Thyroid gland (tissue), 4 donors: ENCODE data around the gene CDHR3. TPM values are rescaled to one million over a fixed set of nuclear protein-coding genes. Genes with fewer than 3 reads are reported as not detected.

Source experiments
- DNase-seq, 2 donors: peaks; one replicate each; pipeline ENCODE4 v3.0.0-alpha.2; 2019
- H3K27ac ChIP-seq, 3 donors: fragments of 200-600 bp; sonication (generic); 1 replicate in 2 of 3; 2 replicates in 1 of 3; pipeline ENCODE4 v1.5.1; 2016 to 2019; ENCODE audit warnings: mild to moderate bottlenecking in 1 of 3, moderate library complexity in 1 of 3
- H3K27me3 ChIP-seq: fragments of 200-600 bp; sonication (generic); one replicate; pipeline ENCODE4 v1.5.1; 2019
- H3K36me3 ChIP-seq, 2 donors: fragments of 200-600 bp; sonication (generic); one replicate each; pipeline ENCODE4 v1.5.1; 2016 to 2019
- H3K4me1 ChIP-seq, 2 donors: fragments of 200-600 bp; sonication (generic); one replicate each; pipeline ENCODE4 v1.5.1; 2017 to 2019
- H3K4me3 ChIP-seq, 3 donors: fragments of 200-600 bp; sonication (generic); replicated peaks in 1 of 3; 1 replicate in 2 of 3; 2 replicates in 1 of 3; pipeline ENCODE4 v1.5.1; 2016; ENCODE audit warnings: mild to moderate bottlenecking in 1 of 3
- H3K9me3 ChIP-seq: fragments of 200-600 bp; sonication (generic); one replicate; pipeline ENCODE4 v1.5.1; 2017
- CTCF ChIP-seq, 6 experiments: fragments of 200-600 bp in 3 of 6; fragments of 450-650 bp in 3 of 6; sonication (generic) in 3 of 6; IDR thresholded peaks; one replicate each; pipeline ENCODE4 v1.5.1; 2016 to 2019; ENCODE audit warnings: antibody characterized with exemption in 6 of 6, mild to moderate bottlenecking in 2 of 6, inconsistent platforms in 1 of 6, moderate library complexity in 1 of 6
- POLR2A ChIP-seq, 2 donors: fragments of 450-650 bp; IDR thresholded peaks; one replicate each; pipeline ENCODE4 v1.6.1; 2017; ENCODE audit warnings: antibody characterized with exemption in 2 of 2, mild to moderate bottlenecking in 2 of 2, moderate library complexity in 1 of 2
- WGBS, 2 donors: methylation state at CpG; one replicate each; pipeline ENCODE4 v1.1.5; 2017; 5-methylcytosine and 5-hydroxymethylcytosine counted together
- intact Hi-C: fragments of 100-400 bp; cut with DNase I; formaldehyde crosslinking; loops from one replicate; pipeline ENCODE4 v1.15.1; 2023
- total RNA-seq, 4 donors: library from RNA; depleted of rRNA; stranded (reverse); fragments of >200 nt; gene quantifications; one replicate each; pipeline ENCODE4 v1.2.3, GENCODE V29; 2016

The CDHR3 gene
- total RNA-seq, 4 donors from 2014 or later = 5.8 to 8.6 (median 7.3) TPM

- Histone ChIP-seq H3K9me3 (no peaks in the 10 kb centered on the region), H3K27me3 (no peaks in the 10 kb centered on the region), H3K36me3 (no peaks in the 10 kb centered on the region), H3K4me1 (no peaks in the 10 kb centered on the region), H3K27ac (no peak overlapping the region), H3K4me3 (no peak overlapping the region)
- 76 to 88% methylated on average over 13 of the region's 13 CpGs for WGBS, 2 donors
- DNase-seq = no peak
- intact Hi-C loops = loop anchor here (10.0 kb wide), 1 partner anchor 65 kb away; the partner anchor contains the start of gene SYPL1
- TF ChIP-seq POLR2A (IDR thresholded peaks at IDR 0.05) = no peak
- no peak for TF ChIP-seq CTCF (IDR thresholded peaks at IDR 0.05)
Observed at GRCh38 chr7:106050002-106050745, 87.1 kb downstream of the CDHR3 start.

GRCh38 chr7:106050746-106051117 lies 87.7 kb downstream of the CDHR3 start:
- Histone ChIP-seq H3K27ac (no peak overlapping the region), H3K27me3 (no peaks in the 10 kb centered on the region), H3K36me3 (no peaks in the 10 kb centered on the region), H3K4me1 (no peaks in the 10 kb centered on the region), H3K4me3 (no peak overlapping the region), H3K9me3 (no peaks in the 10 kb centered on the region)
- 82 to 89% methylated on average over 5 of the region's 5 CpGs for WGBS, 2 donors
- no peak for DNase-seq
- TF ChIP-seq POLR2A (IDR thresholded peaks at IDR 0.05) (no peak), CTCF (IDR thresholded peaks at IDR 0.05) (no peak)
- intact Hi-C loops = loop anchor here (10.0 kb wide), 1 partner anchor 64 kb away; the partner anchor contains the start of gene SYPL1

DNA sequence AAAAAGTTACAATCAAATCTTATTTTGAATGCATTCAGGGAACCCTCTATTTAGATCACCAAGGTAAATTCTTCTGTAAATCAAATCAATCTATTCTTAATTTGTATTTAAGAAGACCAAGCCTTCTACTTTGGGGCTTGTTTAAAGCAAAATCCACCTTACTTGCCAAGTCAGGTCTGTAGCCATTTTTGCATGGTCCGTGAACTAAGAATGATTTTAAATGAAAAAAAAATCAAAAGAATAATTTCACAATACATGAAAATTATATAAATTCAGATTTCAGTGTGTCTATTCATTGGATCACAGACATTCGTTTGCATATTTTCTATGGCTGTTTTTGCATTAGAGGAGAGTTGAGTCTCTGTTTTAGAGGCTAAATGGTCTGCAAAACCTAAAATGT lies 89.6 kb downstream of the CDHR3 start:
- H3K36me3 ChIP-seq = no peaks in the 10 kb centered on the region
- H3K4me1 ChIP-seq = peaks cover 6 to 8% of the 10 kb centered on the region in 2 donors
- no peak for DNase-seq
- no peak overlapping the region for H3K27ac ChIP-seq
- WGBS, 2 donors = 91 to 93% methylated on average over 2 of the region's 2 CpGs
- no peaks in the 10 kb centered on the region for H3K9me3 ChIP-seq
- TF ChIP-seq CTCF (IDR thresholded peaks at IDR 0.05) (no peak), POLR2A (IDR thresholded peaks at IDR 0.05) (no peak)
- no peaks in the 10 kb centered on the region for H3K27me3 ChIP-seq
- intact Hi-C loops = loop anchor here (10.0 kb wide), 1 partner anchor 62 kb away; the partner anchor contains the start of gene SYPL1
- no peak overlapping the region for H3K4me3 ChIP-seq

DNA sequence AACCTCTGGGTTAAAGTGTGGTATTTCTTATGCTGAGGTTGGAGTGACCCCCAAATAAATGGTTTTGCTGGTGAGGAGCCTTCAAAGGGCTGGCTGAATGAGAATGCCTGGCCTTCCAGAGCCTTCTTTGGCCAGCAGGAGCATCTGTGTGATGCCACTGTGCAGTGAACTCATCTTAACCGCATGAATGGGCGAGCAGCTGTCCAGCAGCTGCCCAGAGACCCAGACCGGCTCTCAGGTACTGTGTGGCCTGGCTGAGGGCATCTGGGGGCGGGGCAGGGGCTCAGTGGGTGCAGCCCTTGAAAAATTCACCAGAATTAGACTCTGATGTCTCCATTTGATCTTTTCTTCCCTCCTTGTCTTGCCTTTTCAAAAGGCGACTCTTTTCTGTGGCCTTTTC lies 90.0 kb downstream of the CDHR3 start:
- no peaks in the 10 kb centered on the region for H3K27me3 ChIP-seq
- H3K36me3 ChIP-seq = no peaks in the 10 kb centered on the region
- peaks cover 11 to 12% of the 10 kb centered on the region in 2 donors for H3K4me1 ChIP-seq
- H3K9me3 ChIP-seq = no peaks in the 10 kb centered on the region
- DNase-seq = no peak
- TF ChIP-seq CTCF (IDR thresholded peaks at IDR 0.05) (no peak), POLR2A (IDR thresholded peaks at IDR 0.05) (no peak)
- H3K4me3 ChIP-seq = no peak overlapping the region
- H3K27ac ChIP-seq = no peak overlapping the region
- intact Hi-C loops = loop anchor here (10.0 kb wide), 1 partner anchor 62 kb away; the partner anchor contains the start of gene SYPL1
- 84 to 90% methylated on average over 5 of the region's 5 CpGs for WGBS, 2 donors
